ENCODE data around the gene KATNB1.

DNA sequence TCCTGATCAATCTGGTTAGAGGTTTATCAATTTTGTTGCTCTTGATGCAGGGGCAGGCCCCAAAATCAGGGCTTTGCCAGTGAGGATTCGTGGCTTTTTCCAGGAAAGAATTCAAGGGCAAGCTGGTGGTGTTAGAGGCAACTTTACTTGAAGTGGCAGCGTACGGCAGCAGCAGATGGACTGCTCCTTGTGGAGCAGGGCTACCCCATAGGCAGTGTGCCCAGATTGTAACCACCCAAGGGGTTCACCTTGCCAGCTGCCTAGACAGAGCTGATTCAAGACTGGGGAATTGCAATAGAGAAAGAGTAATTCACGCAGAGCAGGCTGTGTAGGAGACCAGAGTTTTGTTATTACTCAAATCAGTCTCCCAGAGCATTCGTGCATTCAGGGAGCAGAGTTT lies 24.2 kb upstream of the KATNB1 start:
- TF ChIP-seq, protein P1, sequence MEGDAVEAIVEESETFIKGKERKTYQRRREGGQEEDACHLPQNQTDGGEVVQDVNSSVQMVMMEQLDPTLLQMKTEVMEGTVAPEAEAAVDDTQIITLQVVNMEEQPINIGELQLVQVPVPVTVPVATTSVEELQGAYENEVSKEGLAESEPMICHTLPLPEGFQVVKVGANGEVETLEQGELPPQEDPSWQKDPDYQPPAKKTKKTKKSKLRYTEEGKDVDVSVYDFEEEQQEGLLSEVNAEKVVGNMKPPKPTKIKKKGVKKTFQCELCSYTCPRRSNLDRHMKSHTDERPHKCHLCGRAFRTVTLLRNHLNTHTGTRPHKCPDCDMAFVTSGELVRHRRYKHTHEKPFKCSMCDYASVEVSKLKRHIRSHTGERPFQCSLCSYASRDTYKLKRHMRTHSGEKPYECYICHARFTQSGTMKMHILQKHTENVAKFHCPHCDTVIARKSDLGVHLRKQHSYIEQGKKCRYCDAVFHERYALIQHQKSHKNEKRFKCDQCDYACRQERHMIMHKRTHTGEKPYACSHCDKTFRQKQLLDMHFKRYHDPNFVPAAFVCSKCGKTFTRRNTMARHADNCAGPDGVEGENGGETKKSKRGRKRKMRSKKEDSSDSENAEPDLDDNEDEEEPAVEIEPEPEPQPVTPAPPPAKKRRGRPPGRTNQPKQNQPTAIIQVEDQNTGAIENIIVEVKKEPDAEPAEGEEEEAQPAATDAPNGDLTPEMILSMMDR (IDR thresholded peaks at IDR 0.05): no peak
- no peak for TF ChIP-seq POLR2A (IDR thresholded peaks at IDR 0.05)
